AG20443 (cell line): ENCODE results near the gene SIRT7.

Experiments used
- DNase-seq: peaks from one replicate; pipeline ENCODE4 v3.0.0; 2012; ENCODE audit warnings: low spot score, mixed read lengths

SIRT7 gene

GRCh38 chr17:81917565-81918332, at the start of gene SIRT7:
TSS of gene SIRT7 (minus strand) at chr17:81918176. CDS start at chr17:81918131, 45 bp downstream.
- DNase-seq: peak; percentile 97

DNA sequence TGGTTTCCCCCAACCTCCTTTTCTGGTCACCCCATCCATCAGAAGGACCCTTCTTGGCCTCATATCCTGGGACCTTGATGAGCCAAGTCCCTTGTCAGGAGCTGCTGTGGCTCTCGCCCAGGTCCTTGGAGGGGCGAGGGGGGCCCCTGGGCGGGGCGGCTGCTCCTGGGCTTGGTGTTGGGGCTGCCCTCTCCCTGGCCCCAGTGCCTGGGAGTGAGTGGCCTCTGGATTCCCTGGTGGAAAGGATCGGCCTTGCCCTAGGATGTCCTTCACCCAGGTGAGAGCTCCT, 49.2 kb upstream of the SIRT7 start:
- DNase-seq: no peak

GRCh38 chr17:81966343-81967243, 48.6 kb upstream of the SIRT7 start:
- no peak for DNase-seq

DNA sequence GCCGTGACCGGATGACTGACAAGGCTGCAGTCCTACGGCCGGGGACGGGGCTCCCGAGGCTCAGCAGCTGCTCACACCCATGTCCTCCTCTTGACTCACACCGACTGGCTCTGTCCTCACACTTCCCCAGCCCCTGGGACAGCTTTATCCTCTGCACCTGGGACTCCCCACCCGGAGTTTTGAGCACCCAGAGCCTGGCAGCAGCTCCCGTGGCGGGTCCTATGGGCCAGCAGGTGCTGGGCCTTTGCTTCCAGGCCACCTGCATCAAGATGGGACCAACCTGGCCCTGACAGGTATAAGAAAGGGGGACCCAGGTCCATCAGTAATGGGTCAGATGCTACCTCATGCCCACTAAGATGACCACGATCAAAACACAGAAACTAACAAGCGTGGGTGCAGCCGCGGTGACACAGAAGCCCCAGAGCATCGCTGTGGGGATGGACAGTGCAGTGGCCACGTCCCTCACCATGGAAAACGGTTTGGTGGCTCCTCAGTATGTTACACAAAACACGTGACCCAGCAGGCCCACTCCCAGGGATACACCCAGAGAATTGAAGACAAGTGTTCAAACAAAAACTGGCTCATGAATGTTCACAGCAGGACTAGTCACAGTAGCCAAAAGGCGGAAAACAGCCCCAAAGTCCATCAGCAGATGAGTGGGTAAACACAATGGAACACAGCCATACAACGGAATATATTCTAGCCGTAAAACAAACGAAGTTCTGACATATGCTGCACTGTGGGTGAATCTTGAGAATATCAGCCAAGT, 46.3 kb upstream of the SIRT7 start:
- DNase-seq: no peak

GRCh38 chr17:81962499-81963441, 44.8 kb upstream of the SIRT7 start:
- no peak for DNase-seq

- DNase-seq: no peak
Measured at GRCh38 chr17:81961521-81962498, 43.8 kb upstream of the SIRT7 start.

GRCh38 chr17:81961087-81961511, 43.1 kb upstream of the SIRT7 start, which contains the start of gene NOTUM:
TSS of gene NOTUM (minus strand) at chr17:81961187. CDS start at chr17:81960909, 278 bp downstream.
- peak; percentile 79 for DNase-seq

GRCh38 chr17:81960130-81960958, 42.4 kb upstream of the SIRT7 start:
- no peak for DNase-seq

DNA sequence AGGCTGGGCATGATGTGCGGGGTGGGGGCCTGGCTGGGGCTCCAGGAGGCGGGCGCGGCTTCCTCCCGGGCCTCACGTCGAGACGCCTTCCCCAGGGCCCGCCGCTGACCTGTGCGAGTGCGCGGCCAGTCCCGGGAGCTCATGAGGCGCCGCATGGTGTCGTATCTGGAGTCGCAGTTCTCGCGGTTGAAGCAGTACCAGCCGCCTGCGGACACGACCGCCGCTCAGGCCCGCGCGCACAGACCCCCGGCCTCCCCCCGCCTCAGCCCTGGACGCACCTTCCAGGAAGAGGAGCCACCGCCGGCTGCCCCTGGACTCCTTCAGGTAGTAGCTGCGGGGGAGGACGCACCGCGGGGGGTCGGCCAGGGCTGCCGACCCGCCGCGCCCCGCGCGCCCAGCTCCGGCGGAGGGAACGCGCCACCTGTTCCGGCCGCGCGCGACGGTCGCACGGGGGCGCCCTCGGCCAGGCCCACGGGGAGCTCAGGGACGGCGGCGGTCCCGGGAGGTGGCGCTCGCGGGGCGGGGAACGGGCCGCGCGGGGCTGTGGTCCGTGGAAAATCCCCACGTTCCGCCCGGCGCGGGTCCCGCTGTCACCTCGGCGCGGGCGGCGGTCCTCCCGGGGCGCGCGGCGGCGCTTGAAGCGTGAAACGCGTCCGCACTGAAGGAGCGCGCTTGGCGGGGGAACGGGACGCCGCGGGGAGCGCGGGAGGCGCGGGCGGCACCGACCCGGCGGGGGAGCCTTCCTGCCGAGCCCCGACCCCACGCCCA, 41.6 kb upstream of the SIRT7 start:
- peak; percentile 90 for DNase-seq

DNA sequence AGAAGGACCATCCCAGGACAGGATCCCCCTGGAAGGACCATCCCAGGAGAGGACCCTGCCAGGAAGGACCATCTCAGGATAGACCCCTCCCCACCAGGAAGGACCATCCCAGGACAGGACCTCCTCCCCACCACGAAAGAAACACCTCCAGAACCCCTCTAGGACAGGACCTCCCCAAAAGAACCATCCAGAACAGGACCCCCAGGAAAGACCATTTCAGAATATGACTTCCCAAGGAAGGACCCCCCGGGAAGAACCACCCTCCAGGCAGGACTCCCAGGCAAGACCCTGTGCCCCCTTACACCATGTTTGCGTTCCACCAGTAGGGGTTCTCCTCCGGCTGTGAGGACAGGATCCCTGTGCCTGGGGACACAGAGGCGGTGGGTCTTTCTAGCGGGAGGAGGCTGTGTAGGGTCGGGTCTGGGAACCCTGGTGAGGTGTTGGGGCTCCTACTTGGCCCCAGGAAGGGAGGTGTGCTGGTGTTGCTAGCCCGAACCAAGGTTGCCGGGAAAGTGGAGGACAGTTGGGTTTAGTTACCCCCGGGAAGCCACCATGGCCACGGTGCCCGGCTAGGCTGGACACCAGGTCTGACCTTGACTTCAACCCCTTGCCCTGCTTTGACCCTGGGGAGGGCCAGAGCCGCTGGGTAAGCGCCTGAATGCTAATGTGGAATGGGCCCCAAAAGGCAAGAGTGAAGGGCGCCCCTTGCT, 40.8 kb upstream of the SIRT7 start:
- no peak for DNase-seq

DNA sequence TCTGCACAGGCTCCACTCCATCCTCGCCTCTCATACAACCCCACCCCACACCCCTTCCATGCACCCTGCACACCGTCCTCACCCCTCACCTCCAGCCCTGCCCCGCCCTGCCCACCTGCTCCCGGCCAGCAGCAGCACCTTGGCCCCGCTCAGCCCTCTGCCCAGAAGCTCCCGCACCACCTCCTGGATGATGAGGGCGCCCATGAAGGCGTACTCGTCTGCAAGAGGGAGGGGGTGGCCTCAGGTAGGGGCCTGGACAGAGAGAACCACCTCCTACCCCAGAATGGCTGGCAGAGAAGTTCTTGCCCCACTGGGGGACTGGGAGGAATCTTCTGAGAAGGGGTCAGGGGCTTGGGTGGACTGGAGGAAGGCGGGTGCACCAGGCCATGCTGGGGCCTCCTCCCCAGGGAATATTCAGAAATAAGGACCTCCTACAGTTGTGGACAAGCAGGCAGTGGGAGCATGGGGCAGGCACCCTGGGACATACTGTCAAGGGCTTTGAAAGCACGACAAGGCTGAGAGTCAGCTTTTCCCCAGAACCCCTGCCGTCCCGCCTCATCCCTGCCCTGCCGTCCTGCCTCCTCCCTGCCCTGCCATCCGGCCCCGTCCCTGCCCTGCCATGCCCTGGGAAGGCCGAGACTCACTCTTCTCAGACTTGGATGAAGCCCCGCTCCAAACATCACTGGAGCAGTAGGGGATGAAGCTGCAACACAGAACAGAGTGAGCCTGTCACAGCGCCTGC, 39.9 kb upstream of the SIRT7 start:
- DNase-seq: no peak

GRCh38 chr17:81956607-81957589, 38.9 kb upstream of the SIRT7 start:
- DNase-seq: no peak

- DNase-seq: no peak
Measured at GRCh38 chr17:81955756-81956544, 38.0 kb upstream of the SIRT7 start.

- no peak for DNase-seq
Measured at GRCh38 chr17:81955058-81955681, 37.2 kb upstream of the SIRT7 start.
